Heart right ventricle (tissue), 16 donors: ENCODE data around the gene PRLR. TPM values are rescaled to one million over a fixed set of nuclear protein-coding genes. Genes with fewer than 3 reads are reported as not detected.

Experiments used
- ATAC-seq, 8 donors: fragments of 200-7000 bp; cut with Tn5 transposase; one replicate each; pipeline ENCODE4 v1.9.1; 2020; ENCODE audit warnings: mild to moderate bottlenecking in 8 of 8, moderate library complexity in 8 of 8, moderate number of reproducible peaks in 1 of 8
- DNase-seq, 2 donors: peaks; one replicate each; pipeline ENCODE4 v3.0.0-alpha.2; 2020
- H3K27ac ChIP-seq, 10 donors: fragments of 200-600 bp; sonication (generic) in 2 of 10; one replicate each; pipeline versions ENCODE4 v1.5.0 to v1.8.0; 2020 to 2022; ENCODE audit warnings: mild to moderate bottlenecking in 3 of 10
- H3K27me3 ChIP-seq, 7 donors: fragments of 200-600 bp; one replicate each; pipeline ENCODE4 v1.8.0; 2021 to 2022; ENCODE audit warnings: mild to moderate bottlenecking in 2 of 7
- H3K36me3 ChIP-seq, 9 donors: fragments of 200-600 bp; sonication (generic) in 1 of 9; one replicate each; pipeline versions ENCODE4 v1.5.0 to v1.8.0; 2020 to 2022; ENCODE audit warnings: mild to moderate bottlenecking in 2 of 9
- H3K4me1 ChIP-seq, 9 donors: fragments of 200-600 bp; sonication (generic) in 1 of 9; one replicate each; pipeline versions ENCODE4 v1.5.0 to v1.8.0; 2020 to 2022; ENCODE audit warnings: mild to moderate bottlenecking in 4 of 9
- H3K4me3 ChIP-seq, 10 donors: fragments of 200-600 bp; sonication (generic) in 2 of 10; one replicate each; pipeline versions ENCODE4 v1.5.0 to v1.8.0; 2020 to 2022; ENCODE audit warnings: mild to moderate bottlenecking in 7 of 10, moderate library complexity in 2 of 10
- H3K9me3 ChIP-seq, 11 donors: fragments of 200-600 bp in 10 of 11; sonication (generic) in 2 of 11; one replicate each; pipeline versions ENCODE4 v1.5.0 to v1.8.0; 2013 to 2022; ENCODE audit warnings: mild to moderate bottlenecking in 2 of 11, control low read depth in 1 of 11, moderate library complexity in 1 of 11
- CTCF ChIP-seq, 9 donors: fragments of 200-600 bp; sonication (generic) in 2 of 9; IDR thresholded peaks; one replicate each; pipeline versions ENCODE4 v1.5.0 to v1.8.0; 2021 to 2022; ENCODE audit warnings: antibody characterized with exemption in 9 of 9, mild to moderate bottlenecking in 5 of 9, moderate library complexity in 1 of 9
- WGBS, 2 donors: extraction: QIAGEN DNeasy Blood & Tissue Kit; methylation state at CpG; one replicate each; pipeline ENCODE4 v1.1.7; 2013; ENCODE audit warnings: inconsistent platforms in 1 of 2; 5-methylcytosine and 5-hydroxymethylcytosine counted together
- intact Hi-C, 10 donors: fragments of 100-400 bp; cut with DNase I; formaldehyde crosslinking; loops; one replicate each; pipeline versions ENCODE4 v1.11.1 to v1.14.2; 2022
- polyA plus RNA-seq, 2 donors: library from polyadenylated mRNA; stranded (reverse); fragments of 200-250 nt; gene quantifications; one replicate each; pipeline ENCODE4 v1.2.3, GENCODE V29; 2013
- total RNA-seq, 10 donors: library from RNA; stranded (reverse); fragmentation: NEBNext Ultra II Directional in 3 of 10; extraction: Animal tissue kit (Norgen Biotek cat#: 25700) in 3 of 10; gene quantifications; one replicate each; pipeline versions ENCODE4 v1.2.1 to v1.2.4, GENCODE V29; 2021 to 2023
- donor health status: Arrhythmogenic right ventricular cardiomyopathy.
- donor health status: ischemic (EF 13 %, LVEDD 7.1; RV severe dilation, severe dysfunction).
- donor health status: healthy with polysubstance abuse.
- donor health status: DM: no; HTN: yes; CAD: no.
- donor health status: DM: no; HTN: no; CAD: no.
- donor health status: ischemic (EF 25% LVEDD 6.9; RV normal size, moderate dysfunction).
- donor health status: ischemic (EF 25% LVEDD 5.7; RV mildly dilated, moderate dysfunction).
- donor health status: healthy.
- donor health status: DM: yes; HTN: yes; CAD: no.
- donor health status: Ischemic cardiomyopathy.
- donor health status: ischemic (EF 35%, LVEDD 5.7; RV mildly dilated, moderate dysfunction).
- donor health status: nonischemic (EF 11% LVEDD 7.7; RV severe dilation, severe dysfunction).
- donor health status: DM: yes; HTN: yes; CAD: no.
- donor health status: PGD.
- donor health status: ischemic (EF 29% LVEDD 5.4; RV normal size, mild dysfunction).
- donor health status: nonischemic (EF 23%, LVEDD 6.1; RV moderate dilation, normal function).

Gene PRLR
- total and polyA plus RNA-seq, 12 donors: 0.04 to 1.3 (median 0.47) TPM

DNA sequence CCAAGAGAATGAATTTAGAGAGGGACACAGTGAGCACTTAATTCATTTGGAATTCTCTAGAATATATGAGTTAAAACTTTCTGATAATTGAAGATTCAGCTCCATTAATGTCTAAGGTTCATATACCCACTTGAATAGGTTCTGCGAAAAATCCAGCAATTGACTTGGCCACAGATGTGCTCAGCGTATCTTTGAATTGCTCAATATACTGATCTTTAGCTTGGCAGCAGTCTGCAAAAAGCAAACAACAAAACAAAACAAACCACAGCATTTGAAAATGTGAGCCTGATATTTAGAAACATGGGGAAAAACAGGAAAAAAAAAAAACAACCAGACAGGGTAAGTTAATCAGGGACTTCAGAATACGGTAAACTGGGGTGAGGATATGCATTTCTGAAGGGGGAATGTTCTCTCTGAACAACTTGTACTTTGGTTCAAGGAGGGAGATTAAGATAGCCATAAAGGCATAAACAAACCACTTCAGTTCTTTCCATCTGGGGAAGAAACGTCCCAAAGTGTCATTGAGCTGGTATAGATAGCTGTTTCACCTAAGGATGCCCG, 203.9 kb downstream of the PRLR start:
- H3K27ac ChIP-seq: no peak overlapping the region
- no peak overlapping the region for H3K4me3 ChIP-seq
- H3K9me3 ChIP-seq: no peaks in the 10 kb centered on the region
- H3K27me3 ChIP-seq: peaks cover 0 to 27% (median 6%) of the 10 kb centered on the region in 7 donors
- no peak for TF ChIP-seq CTCF (IDR thresholded peaks at IDR 0.05)
- H3K36me3 ChIP-seq: no peaks in the 10 kb centered on the region
- no peak for ATAC-seq
- H3K4me1 ChIP-seq: no peaks in the 10 kb centered on the region
- DNase-seq: no peak
- WGBS, 2 donors: 66 to 74% methylated on average over 5 of the region's 5 CpGs
- intact Hi-C loops: no loop called here

- ATAC-seq: no peak
- 82% methylated on average over 10 of the region's 10 CpGs for WGBS, 2 donors
- H3K36me3 ChIP-seq: no peaks in the 10 kb centered on the region
- H3K9me3 ChIP-seq: no peaks in the 10 kb centered on the region
- H3K27ac ChIP-seq: no peak overlapping the region
- DNase-seq: no peak
- no peaks in the 10 kb centered on the region for H3K4me1 ChIP-seq
- TF ChIP-seq CTCF (IDR thresholded peaks at IDR 0.05): no peak
- peaks cover 0 to 27% (median 6%) of the 10 kb centered on the region in 7 donors for H3K27me3 ChIP-seq
- intact Hi-C loops: no loop called here
- H3K4me3 ChIP-seq: no peak overlapping the region
These were observed 205.3 kb downstream of the PRLR start for GRCh38 chr5:35024911-35025510.

GRCh38 chr5:35023391-35024178, 206.7 kb downstream of the PRLR start:
- 70 to 74% methylated on average over 7 of the region's 7 CpGs for WGBS, 2 donors
- ATAC-seq (no peak), DNase-seq (no peak)
- Histone ChIP-seq H3K9me3 (no peaks in the 10 kb centered on the region), H3K4me3 (no peak overlapping the region), H3K27me3 (peaks cover 0 to 27% (median 4%) of the 10 kb centered on the region in 7 donors), H3K36me3 (no peaks in the 10 kb centered on the region), H3K4me1 (no peaks in the 10 kb centered on the region), H3K27ac (no peak overlapping the region)
- intact Hi-C loops: no loop called here
- no peak for TF ChIP-seq CTCF (IDR thresholded peaks at IDR 0.05)

DNA sequence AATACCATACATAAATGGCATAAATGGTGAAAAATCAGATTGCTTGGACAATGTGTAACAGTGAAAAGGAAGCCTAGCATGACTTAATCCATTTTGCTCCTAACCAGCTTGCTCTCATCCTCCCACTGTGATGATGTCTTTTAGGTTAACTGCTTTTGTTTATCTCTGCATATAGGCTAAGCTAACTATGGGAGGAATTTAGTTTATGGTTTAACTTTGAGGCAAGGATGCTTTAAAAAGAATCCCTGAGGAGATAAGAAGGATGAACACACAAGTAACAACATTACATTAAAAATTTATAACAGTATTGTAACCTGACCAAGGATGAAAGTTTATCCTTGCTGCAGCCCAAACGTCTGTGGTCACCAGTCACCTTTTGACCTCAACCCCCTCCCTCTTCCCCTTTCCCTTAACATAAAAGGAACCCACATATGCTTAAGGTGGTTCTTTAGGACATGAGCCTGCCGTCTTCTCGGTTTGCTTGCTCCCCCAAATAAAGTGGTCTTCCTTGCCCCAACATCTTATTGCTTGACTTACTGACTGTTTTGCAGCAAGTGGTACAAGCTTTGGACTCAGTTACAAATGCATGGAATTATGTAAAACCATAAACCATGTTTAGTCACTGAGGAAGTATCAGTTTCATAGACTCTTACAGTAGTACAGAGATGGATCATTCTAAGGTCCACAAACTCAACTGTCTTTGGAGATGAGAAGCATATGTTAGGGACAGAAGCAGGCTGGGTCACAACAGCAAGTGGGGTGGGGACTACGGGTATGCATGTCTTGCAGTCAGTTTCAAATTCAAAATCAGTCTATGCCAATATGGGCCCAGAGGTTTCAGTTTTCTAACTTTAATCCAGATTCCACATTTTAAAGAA, 213.9 kb downstream of the PRLR start:
- DNase-seq (no peak), ATAC-seq (no peak)
- H3K4me3 ChIP-seq: no peak overlapping the region
- H3K4me1 ChIP-seq: peaks cover 0 to 12% (median 0%) of the 10 kb centered on the region in 9 donors
- H3K36me3 ChIP-seq: no peaks in the 10 kb centered on the region
- WGBS, 2 donors: 56 to 66% methylated on average over 4 of the region's 4 CpGs
- H3K9me3 ChIP-seq: no peaks in the 10 kb centered on the region
- H3K27ac ChIP-seq: no peak overlapping the region
- intact Hi-C loops: no loop called here
- peaks cover 0 to 9% (median 3%) of the 10 kb centered on the region in 7 donors for H3K27me3 ChIP-seq
- TF ChIP-seq CTCF (IDR thresholded peaks at IDR 0.05): no peak
